MM.1S (cell line): ENCODE results near the gene SLC13A4.

Source experiments
- CTCF ChIP-seq: fragments of 300-600 bp; sonication (generic); IDR thresholded peaks from 2 replicates; pipeline ENCODE4 v1.5.1; 2016; ENCODE audit warnings: antibody characterized with exemption, low read length, mixed read lengths
- EZH2 ChIP-seq: fragments of 300-600 bp; sonication (generic); optimal IDR thresholded peaks from 2 replicates; pipeline ENCODE3; 2017; ENCODE audit warnings: low read depth, mild to moderate bottlenecking, antibody characterized with exemption, low read length, mixed read lengths

- TF ChIP-seq CTCF (no peak), EZH2 (no peak)
Observed at GRCh38 chr7:135669774-135670173, 58.2 kb downstream of the SLC13A4 start.
